ENCODE measurements around the gene ZNF407. TPM values are rescaled to one million over a fixed set of nuclear protein-coding genes. Genes with fewer than 3 reads are reported as not detected.

Gene ZNF407
- total RNA-seq, 1 experiment from 2014 or later: 7.6 TPM

GRCh38 chr18:74947875-74948274 lies 350.2 kb downstream of the ZNF407 start:
- Histone ChIP-seq H3K9me3 (ENCODE audit: control insufficient read depth in 1 of 2, insufficient read depth in 1 of 2, low read depth in 1 of 2, low read length in 2 of 2) (no peaks in the 10 kb centered on the region), H2AFZ (ENCODE audit: low read depth, low read length, poor library complexity, severe bottlenecking) (no peak overlapping the region), H3K4me1 (ENCODE audit: control insufficient read depth in 1 of 2, insufficient read depth in 2 of 2, low read length in 2 of 2) (no peaks in the 10 kb centered on the region), H3K9ac (ENCODE audit: low read length) (no peak overlapping the region), H3K9me2 (ENCODE audit: insufficient read depth) (no peaks in the 10 kb centered on the region), H3K36me3 (ENCODE audit: control insufficient read depth in 1 of 2, insufficient read depth in 2 of 2, low read length in 2 of 2) (no peaks in the 10 kb centered on the region), H4K20me1 (ENCODE audit: insufficient read depth) (no peaks in the 10 kb centered on the region), H3K79me2 (ENCODE audit: insufficient read depth, low read length) (no peaks in the 10 kb centered on the region), H3K4me3 (replicated peaks in 1 of 2; ENCODE audit: low read depth in 1 of 2, low read length in 2 of 2) (no peak overlapping the region), H3K27me3 (ENCODE audit: insufficient read depth, low read length) (no peaks in the 10 kb centered on the region), H3K27ac (ENCODE audit: low read depth, low read length) (no peak overlapping the region), H3K4me2 (ENCODE audit: low read length) (no peak overlapping the region)
- no peak for ATAC-seq
- CTCF ChIA-PET: no interaction called here
- DNase-seq (ENCODE audit: low read depth, low spot score): no peak
- RAD21 ChIA-PET (ENCODE audit: low non-redundant PET in 1 of 2, low total read pairs in 2 of 2, uncharacterized antibody in 2 of 2, unreplicated experiment in 2 of 2): no interaction called here
- POLR2A ChIA-PET: no interaction called here
- BruUV-seq (replicated peaks): no TSS peak
- TF ChIP-seq ZNF274 (IDR thresholded peaks at IDR 0.05; ENCODE audit: low read depth, low read length) (no peak), POLR2AphosphoS5 (IDR thresholded peaks at IDR 0.05; ENCODE audit: low read depth, low read length) (no peak), CEBPB (IDR thresholded peaks at IDR 0.05; ENCODE audit: low read depth) (no peak), YY1 (IDR thresholded peaks at IDR 0.05; ENCODE audit: extremely low read depth, insufficient replicate concordance, low read depth, low read length) (no peak), SP1 (IDR thresholded peaks at IDR 0.05; ENCODE audit: low read depth) (no peak), EGR1 (IDR thresholded peaks at IDR 0.05; ENCODE audit: low read depth) (no peak), FOSL1 (IDR thresholded peaks at IDR 0.05; ENCODE audit: low read depth) (no peak), ZFX (IDR thresholded peaks at IDR 0.05) (no peak), SIN3A (IDR thresholded peaks at IDR 0.05; ENCODE audit: low read depth) (no peak), ELF1 (IDR thresholded peaks at IDR 0.05; ENCODE audit: borderline replicate concordance, low read depth) (no peak), EZH2phosphoT487 (IDR thresholded peaks at IDR 0.05; ENCODE audit: borderline replicate concordance) (no peak), JUND (IDR thresholded peaks at IDR 0.05) (no peak), CBX3 (IDR thresholded peaks at IDR 0.05; ENCODE audit: low read depth) (no peak), RAD21 (IDR thresholded peaks at IDR 0.05; ENCODE audit: low read depth) (no peak), SRF (IDR thresholded peaks at IDR 0.05; ENCODE audit: low read depth) (no peak), EZH2 (IDR thresholded peaks at IDR 0.05) (no peak), CTCF (IDR thresholded peaks at IDR 0.05 in 2 of 3, conservative IDR thresholded peaks at IDR 0.05 in 1 of 3; ENCODE audit: borderline replicate concordance in 1 of 3, insufficient read depth in 1 of 3, low read depth in 2 of 3, low read length in 2 of 3) (no peak)
- TF ChIP-seq, protein P1, sequence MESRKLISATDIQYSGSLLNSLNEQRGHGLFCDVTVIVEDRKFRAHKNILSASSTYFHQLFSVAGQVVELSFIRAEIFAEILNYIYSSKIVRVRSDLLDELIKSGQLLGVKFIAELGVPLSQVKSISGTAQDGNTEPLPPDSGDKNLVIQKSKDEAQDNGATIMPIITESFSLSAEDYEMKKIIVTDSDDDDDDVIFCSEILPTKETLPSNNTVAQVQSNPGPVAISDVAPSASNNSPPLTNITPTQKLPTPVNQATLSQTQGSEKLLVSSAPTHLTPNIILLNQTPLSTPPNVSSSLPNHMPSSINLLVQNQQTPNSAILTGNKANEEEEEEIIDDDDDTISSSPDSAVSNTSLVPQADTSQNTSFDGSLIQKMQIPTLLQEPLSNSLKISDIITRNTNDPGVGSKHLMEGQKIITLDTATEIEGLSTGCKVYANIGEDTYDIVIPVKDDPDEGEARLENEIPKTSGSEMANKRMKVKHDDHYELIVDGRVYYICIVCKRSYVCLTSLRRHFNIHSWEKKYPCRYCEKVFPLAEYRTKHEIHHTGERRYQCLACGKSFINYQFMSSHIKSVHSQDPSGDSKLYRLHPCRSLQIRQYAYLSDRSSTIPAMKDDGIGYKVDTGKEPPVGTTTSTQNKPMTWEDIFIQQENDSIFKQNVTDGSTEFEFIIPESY (IDR thresholded peaks at IDR 0.05; ENCODE audit: extremely low read depth, insufficient replicate concordance, low read length): no peak
- TF ChIP-seq, protein P2, sequence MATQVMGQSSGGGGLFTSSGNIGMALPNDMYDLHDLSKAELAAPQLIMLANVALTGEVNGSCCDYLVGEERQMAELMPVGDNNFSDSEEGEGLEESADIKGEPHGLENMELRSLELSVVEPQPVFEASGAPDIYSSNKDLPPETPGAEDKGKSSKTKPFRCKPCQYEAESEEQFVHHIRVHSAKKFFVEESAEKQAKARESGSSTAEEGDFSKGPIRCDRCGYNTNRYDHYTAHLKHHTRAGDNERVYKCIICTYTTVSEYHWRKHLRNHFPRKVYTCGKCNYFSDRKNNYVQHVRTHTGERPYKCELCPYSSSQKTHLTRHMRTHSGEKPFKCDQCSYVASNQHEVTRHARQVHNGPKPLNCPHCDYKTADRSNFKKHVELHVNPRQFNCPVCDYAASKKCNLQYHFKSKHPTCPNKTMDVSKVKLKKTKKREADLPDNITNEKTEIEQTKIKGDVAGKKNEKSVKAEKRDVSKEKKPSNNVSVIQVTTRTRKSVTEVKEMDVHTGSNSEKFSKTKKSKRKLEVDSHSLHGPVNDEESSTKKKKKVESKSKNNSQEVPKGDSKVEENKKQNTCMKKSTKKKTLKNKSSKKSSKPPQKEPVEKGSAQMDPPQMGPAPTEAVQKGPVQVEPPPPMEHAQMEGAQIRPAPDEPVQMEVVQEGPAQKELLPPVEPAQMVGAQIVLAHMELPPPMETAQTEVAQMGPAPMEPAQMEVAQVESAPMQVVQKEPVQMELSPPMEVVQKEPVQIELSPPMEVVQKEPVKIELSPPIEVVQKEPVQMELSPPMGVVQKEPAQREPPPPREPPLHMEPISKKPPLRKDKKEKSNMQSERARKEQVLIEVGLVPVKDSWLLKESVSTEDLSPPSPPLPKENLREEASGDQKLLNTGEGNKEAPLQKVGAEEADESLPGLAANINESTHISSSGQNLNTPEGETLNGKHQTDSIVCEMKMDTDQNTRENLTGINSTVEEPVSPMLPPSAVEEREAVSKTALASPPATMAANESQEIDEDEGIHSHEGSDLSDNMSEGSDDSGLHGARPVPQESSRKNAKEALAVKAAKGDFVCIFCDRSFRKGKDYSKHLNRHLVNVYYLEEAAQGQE (IDR thresholded peaks at IDR 0.05; ENCODE audit: low read depth): no peak
- TF ChIP-seq, protein P3, sequence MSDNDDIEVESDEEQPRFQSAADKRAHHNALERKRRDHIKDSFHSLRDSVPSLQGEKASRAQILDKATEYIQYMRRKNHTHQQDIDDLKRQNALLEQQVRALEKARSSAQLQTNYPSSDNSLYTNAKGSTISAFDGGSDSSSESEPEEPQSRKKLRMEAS (IDR thresholded peaks at IDR 0.05): no peak
- intact Hi-C loops (cut with micrococcal nuclease): no loop called here
